Colonic mucosa (tissue), 4 donors: ENCODE measurements around the gene MORF4L2. TPM values are rescaled to one million over a fixed set of nuclear protein-coding genes. Genes with fewer than 3 reads are reported as not detected.
A peak's percentile ranks its signal among the peaks of the same experiment; 100 is the strongest.

Experiments
- DNase-seq: peaks from one replicate; pipeline ENCODE4 v3.0.0-alpha.2; 2020
- H3K27ac ChIP-seq: fragments of 200-600 bp; one replicate; pipeline ENCODE4 v1.8.0; 2021
- H3K27me3 ChIP-seq: fragments of 200-600 bp; one replicate; pipeline ENCODE4 v1.8.0; 2021
- H3K36me3 ChIP-seq: fragments of 200-600 bp; one replicate; pipeline ENCODE4 v1.8.0; 2021
- H3K4me1 ChIP-seq: fragments of 200-600 bp; one replicate; pipeline ENCODE4 v1.8.0; 2021; ENCODE audit warnings: mild to moderate bottlenecking
- H3K4me3 ChIP-seq: fragments of 200-600 bp; one replicate; pipeline ENCODE4 v1.8.0; 2021
- H3K9ac ChIP-seq, 2 donors: one replicate each; pipeline ENCODE4 v1.7.0; 2013; ENCODE audit warnings: control low read depth in 2 of 2, low read depth in 2 of 2, low read length in 2 of 2
- H3K9me3 ChIP-seq: fragments of 200-600 bp; one replicate; pipeline ENCODE4 v1.8.0; 2021
- intact Hi-C: fragments of 100-400 bp; cut with DNase I; formaldehyde crosslinking; loops from one replicate; pipeline ENCODE4 v1.14.1; 2022
- total RNA-seq, 2 donors: library from RNA; stranded (reverse); fragmentation: NEBNext Ultra II Directional in 1 of 2; extraction: Animal tissue kit (Norgen Biotek cat#: 25700) in 1 of 2; gene quantifications; one replicate each; pipeline ENCODE4 v1.2.1, GENCODE V29; 2021
- TF ChIP-seq, protein P1 (sequence below): fragments of 200-600 bp; IDR thresholded peaks from one replicate; pipeline ENCODE4 v1.8.0; 2022; ENCODE audit warnings: antibody characterized with exemption, mild to moderate bottlenecking
- donor health status: healthy.
- donor health status: DM: no; HTN: no; CAD: no.
- donor health status: DM: no; HTN: no; CAD: no.

Gene MORF4L2
- total RNA-seq, 2 donors from 2014 or later: 198 to 266 TPM

DNA sequence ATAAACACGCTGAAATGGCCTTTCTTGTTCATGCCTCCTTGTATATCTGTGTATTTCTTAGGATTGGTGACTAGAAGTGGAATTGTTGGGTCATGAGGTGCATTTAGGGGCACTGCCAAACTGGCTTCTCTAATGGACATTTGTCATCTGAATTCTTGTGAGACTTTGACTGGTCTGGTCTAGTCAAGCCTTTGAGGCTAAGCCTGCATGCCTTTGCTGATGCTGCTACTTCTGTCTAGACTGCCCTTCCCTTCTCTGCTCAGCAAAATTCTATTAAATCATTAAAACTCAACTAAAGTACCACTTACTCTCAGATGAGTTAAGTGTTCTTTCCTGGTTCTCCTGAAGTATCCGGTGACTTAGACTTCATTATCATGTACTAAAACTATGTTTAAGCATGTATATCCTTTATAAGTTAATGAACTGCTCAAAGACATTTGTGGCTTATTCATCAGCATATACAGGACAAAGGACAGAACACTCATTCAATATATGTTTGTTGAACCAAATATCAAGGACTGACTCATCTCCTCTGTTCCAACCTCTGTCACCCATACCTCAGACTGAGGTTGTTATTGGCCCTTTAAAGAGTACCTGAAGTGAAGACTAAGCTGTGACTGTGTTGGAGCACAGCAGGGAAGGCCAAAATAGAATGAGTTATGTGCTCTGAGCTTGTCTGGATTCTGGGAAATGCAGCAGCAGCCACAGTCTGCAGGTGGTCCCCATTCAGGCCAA lies 48.7 kb downstream of the MORF4L2 start:
- TF ChIP-seq, protein P1, sequence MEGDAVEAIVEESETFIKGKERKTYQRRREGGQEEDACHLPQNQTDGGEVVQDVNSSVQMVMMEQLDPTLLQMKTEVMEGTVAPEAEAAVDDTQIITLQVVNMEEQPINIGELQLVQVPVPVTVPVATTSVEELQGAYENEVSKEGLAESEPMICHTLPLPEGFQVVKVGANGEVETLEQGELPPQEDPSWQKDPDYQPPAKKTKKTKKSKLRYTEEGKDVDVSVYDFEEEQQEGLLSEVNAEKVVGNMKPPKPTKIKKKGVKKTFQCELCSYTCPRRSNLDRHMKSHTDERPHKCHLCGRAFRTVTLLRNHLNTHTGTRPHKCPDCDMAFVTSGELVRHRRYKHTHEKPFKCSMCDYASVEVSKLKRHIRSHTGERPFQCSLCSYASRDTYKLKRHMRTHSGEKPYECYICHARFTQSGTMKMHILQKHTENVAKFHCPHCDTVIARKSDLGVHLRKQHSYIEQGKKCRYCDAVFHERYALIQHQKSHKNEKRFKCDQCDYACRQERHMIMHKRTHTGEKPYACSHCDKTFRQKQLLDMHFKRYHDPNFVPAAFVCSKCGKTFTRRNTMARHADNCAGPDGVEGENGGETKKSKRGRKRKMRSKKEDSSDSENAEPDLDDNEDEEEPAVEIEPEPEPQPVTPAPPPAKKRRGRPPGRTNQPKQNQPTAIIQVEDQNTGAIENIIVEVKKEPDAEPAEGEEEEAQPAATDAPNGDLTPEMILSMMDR: no peak
- Histone ChIP-seq H3K4me3 (no peak overlapping the region), H3K4me1 (no peaks in the 10 kb centered on the region), H3K9me3 (no peaks in the 10 kb centered on the region), H3K27ac (no peak overlapping the region), H3K9ac (no peak overlapping the region), H3K27me3 (no peaks in the 10 kb centered on the region), H3K36me3 (no peaks in the 10 kb centered on the region)
- DNase-seq: no peak
- intact Hi-C loops: no loop called here

DNA sequence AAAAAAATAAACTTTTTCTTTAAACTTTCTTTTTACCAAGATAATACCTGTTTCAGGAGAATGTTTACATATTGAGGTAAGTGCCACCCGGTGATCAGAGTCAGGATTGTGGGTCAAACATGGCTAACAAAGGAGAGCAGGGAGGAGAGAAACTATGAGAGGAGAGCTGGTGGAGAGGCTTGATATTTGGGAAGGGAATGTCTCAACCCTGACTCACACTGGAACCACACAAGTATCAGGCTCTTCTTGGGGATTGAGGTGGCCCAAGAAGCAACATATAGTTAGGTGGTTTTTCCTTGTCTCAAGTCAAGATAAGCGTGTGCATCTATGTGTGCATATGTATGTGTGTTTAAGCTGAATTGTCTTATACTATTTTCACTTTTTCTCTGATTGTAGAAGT lies 51.1 kb downstream of the MORF4L2 start:
- no peak for DNase-seq
- Histone ChIP-seq H3K4me3 (no peak overlapping the region), H3K9me3 (no peaks in the 10 kb centered on the region), H3K27ac (no peak overlapping the region), H3K9ac (no peak overlapping the region), H3K36me3 (no peaks in the 10 kb centered on the region), H3K4me1 (no peaks in the 10 kb centered on the region), H3K27me3 (no peaks in the 10 kb centered on the region)
- intact Hi-C loops: no loop called here
- TF ChIP-seq, protein P1: no peak

DNA sequence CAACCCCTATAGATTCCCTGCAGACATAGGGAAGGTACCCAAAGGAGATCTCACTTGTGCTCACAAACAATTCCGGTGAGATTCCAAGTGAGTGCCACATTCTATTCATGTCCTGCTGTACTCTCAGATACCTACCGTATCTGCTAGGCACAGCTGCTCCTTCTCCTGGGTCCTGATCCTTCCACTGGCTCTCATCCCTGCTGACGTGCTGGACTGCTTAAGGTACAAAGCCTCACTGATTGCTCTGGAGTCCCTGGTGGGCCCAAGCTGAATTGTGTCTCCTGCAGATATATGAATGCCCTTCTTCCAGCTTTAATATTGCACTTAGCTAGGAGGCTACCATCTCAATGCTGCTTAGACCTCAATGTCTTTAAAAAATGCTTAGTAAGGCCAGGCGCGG lies 55.4 kb downstream of the MORF4L2 start:
- no peaks in the 10 kb centered on the region for H3K9me3 ChIP-seq
- TF ChIP-seq, protein P1: no peak
- H3K36me3 ChIP-seq: no peaks in the 10 kb centered on the region
- no peak overlapping the region for H3K4me3 ChIP-seq
- intact Hi-C loops: no loop called here
- H3K27me3 ChIP-seq: no peaks in the 10 kb centered on the region
- H3K27ac ChIP-seq: no peak overlapping the region
- no peaks in the 10 kb centered on the region for H3K4me1 ChIP-seq
- no peak overlapping the region for H3K9ac ChIP-seq
- DNase-seq: no peak

DNA sequence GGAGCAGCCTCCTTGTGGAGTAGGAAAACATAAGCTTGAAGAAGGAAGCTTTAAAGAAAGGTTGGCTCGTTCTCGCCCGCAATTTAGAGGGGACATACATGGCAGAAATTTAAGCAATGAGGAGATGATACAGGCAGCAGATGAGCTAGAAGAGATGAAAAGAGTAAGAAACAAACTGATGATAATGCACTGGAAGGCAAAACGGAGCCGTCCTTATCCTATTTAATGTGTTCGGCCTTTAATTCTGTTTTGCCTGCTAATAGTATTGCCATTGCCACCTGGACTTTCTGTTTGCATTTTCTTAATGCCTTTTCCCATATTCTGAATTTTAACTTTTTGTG lies 56.4 kb downstream of the MORF4L2 start:
- intact Hi-C loops: no loop called here
- Histone ChIP-seq H3K4me3 (peak overlapping the region; percentile 54), H3K4me1 (no peaks in the 10 kb centered on the region), H3K27me3 (no peaks in the 10 kb centered on the region), H3K9ac (peak overlapping the region; percentile 74 to 87), H3K36me3 (no peaks in the 10 kb centered on the region), H3K9me3 (no peaks in the 10 kb centered on the region), H3K27ac (peak overlapping the region; percentile 85)
- DNase-seq: no peak
- TF ChIP-seq, protein P1: no peak

DNA sequence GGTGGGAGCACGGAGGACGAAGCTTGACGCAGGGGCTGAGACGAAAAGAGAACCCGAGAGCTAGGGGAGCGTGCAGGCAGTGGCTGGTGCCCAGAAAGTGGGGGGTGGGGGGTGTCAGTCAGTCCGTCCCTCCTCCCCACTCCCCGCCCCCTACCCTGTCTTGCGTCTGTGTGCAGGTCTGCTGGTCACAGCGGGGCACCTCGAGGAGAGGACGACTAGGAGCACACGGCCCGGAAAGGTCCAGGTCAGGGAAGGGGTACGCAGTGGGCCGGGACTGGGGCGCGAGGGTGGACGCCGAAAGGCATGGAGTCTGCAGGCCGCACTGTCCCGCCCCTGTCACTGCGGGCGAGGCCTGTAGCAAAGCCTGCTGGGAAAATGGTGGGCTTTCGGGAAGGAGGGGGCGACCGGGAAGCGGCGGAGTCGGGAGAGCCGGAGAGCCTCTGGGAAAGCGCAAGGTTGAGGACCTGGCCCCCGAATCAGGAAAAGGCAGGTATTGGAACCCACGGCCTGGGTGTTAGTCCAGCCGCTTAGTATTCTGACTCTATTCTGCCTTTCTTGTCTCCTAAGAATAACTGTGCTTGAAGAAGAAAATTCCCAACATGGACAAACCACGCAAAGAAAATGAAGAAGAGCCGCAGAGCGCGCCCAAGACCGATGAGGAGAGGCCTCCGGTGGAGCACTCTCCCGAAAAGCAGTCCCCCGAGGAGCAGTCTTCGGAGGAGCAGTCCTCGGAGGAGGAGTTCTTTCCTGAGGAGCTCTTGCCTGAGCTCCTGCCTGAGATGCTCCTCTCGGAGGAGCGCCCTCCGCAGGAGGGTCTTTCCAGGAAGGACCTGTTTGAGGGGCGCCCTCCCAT lies 57.0 kb downstream of the MORF4L2 start:
- no peaks in the 10 kb centered on the region for H3K4me1 ChIP-seq
- intact Hi-C loops: no loop called here
- peak overlapping the region; percentile 74 to 87 for H3K9ac ChIP-seq
- no peaks in the 10 kb centered on the region for H3K27me3 ChIP-seq
- peak; percentile 66 for DNase-seq
- no peaks in the 10 kb centered on the region for H3K36me3 ChIP-seq
- TF ChIP-seq, protein P1: peak; percentile 23
- H3K4me3 ChIP-seq: peak overlapping the region; percentile 54
- H3K27ac ChIP-seq: peak overlapping the region; percentile 85
- no peaks in the 10 kb centered on the region for H3K9me3 ChIP-seq
